LoVo (cell line): ENCODE measurements around the gene ZSCAN5A.
"Not testable (repeated sequence)": the region's sequence is repeated elsewhere in the genome, so short reads cannot be mapped to it uniquely, and the experiment has no call there.

Experiments used
- DNase-seq: peaks from one replicate; pipeline ENCODE4 v3.0.0-alpha.2; 2016; ENCODE audit warnings: low spot score

The ZSCAN5A gene

DNA sequence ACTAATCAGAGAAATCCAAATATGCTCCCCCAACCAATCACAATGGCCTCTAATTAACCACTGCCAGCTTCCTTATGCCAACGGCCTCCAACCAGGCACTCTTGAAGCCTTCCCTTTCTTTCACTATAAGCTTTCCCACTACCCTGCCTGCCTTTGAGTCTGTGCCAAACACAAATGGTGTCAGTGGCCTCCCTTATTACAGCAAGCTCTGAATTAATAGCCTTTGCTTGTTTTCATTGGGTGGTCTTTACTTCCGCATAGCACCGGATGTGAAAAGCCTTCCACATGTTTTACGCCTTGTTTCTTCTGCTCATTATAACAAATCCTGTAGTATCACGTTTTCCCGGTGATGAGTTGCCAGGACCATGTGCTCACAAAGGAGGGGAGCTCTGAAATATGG is 43.5 kb downstream of the ZSCAN5A start:
- no peak for DNase-seq

DNA sequence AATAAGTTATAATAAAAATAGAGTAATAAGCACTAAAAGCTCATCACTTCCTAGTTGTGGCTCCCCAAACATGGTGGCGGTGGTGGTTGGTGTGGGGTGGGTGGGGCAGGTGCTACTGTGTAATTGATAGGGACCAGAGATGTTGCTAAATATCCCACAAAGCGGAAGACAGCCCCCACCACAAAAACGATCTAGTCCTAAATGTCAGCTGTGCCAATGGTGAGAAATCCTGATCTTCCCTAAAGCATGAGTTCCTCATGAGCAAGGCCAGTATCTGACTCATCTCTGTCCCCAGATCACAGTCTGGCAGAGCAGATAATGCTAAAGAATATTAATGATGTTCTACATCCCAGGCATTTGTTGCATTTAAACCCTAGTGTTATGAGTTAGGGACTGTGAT is 44.0 kb downstream of the ZSCAN5A start:
- no peak for DNase-seq

DNA sequence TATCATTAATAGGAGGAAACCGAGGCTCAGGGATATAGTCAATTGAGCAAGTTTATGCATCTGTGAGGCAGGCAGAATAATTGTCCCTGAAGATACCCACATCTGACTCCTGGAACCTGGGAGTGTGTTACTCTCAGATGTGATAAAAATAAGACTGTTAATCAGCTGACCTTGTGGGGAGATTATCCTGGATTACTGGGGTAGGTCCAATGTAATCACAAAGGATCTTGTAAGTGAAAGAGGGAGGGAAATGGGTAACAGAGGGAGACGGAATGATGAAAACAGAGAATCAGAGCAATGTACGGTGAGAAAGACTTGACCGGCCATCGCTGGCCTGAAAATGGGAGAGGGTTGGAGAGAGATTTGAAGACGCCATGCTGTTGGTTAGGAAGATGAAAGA is 45.3 kb downstream of the ZSCAN5A start:
- no peak for DNase-seq

DNA sequence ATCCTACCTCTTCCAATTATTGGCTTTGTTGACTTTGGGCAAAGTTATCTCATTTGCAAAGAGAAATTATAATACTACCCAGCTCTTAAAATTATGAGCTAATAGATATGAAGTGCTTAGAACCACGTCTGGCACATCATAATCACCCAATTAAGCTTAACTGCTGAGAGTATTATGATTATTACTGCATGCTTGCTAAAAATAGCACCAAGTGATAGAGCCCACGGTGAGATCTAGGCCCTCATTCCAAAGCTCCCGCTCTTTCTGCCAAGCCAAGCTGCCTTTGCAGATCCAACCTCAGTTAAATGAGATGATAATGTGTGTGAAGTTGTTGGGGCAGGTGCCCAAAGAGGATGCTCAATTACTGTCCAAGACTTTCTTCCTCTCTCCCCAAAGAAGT is 48.6 kb downstream of the ZSCAN5A start:
- no peak for DNase-seq

DNA sequence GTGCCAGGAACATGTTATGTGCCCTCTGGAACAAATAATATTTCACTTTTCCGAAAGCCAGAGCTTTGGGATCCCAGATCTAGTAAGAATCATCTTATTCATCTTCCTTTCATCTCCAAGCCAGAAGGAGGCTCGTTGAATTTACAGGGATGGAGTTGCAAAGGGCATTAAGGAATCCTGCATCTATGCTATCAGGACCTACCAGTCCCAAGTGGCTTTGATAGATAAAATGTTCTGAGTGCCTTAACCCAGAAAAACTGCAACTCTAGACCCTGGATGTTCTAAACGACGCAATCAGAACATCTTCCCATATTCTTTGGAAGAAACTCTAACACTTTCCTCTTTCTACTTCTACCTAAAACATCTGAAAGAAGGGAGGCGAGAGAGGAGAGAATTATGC is 51.3 kb downstream of the ZSCAN5A start:
- no peak for DNase-seq

DNA sequence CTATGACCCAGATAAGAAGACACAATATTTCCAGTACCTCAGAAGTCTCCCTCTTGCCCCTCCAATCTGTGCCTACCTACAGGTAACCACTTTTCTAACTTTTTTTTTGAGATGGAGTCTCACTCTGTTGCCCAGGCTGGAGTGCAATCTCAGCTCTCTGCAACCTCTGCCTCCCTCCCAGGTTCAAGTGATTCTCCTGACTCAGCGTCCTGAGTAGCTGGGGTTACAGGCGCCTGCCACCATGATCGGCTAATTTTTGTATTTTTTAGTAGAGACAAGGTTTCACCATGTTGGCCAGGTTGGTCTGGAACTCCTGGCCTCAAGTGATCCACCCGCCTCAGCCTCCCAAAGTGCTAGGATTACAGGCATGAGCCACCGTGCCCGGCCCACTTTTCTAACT is 52.7 kb downstream of the ZSCAN5A start:
- not testable (repeated sequence) for DNase-seq

DNA sequence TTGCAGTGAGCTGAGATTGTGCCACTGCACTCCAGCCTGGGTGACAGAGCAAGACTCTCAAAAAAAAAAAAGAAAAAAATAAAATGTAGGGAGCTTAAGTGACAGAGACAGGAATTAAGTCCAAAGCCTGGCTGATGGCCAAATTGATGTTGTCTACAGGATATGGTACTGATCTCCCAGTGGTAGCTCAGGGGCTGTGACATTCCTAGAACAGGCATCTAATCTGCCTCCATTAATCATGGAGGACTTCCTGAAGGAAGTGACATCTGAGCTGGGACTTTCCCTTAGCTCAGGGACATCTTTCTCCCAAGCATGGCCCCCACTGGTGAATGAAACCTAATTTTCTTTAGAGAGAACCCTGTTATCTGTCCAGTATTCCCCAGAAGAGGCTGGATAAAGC is 53.5 kb downstream of the ZSCAN5A start:
- DNase-seq, result no peak

DNA sequence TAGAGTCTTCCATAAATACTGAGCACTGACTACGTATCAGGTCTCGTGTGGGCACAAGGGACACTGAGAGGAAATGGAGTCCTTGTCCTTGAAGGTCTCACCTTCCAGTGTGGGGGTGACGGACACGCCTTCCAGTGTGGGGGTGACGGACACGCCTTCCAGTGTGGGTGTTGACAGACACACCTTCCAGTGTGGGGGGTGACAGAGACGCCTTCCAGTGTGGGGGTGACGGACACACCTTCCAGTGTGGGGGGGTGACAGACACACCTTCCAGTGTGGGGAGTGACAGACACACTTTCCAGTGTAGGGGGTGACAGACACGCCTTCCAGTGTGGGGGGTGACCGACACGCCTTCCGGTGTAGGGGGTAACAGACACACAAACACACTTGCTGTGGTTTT is 56.4 kb downstream of the ZSCAN5A start:
- DNase-seq, result no peak

DNA sequence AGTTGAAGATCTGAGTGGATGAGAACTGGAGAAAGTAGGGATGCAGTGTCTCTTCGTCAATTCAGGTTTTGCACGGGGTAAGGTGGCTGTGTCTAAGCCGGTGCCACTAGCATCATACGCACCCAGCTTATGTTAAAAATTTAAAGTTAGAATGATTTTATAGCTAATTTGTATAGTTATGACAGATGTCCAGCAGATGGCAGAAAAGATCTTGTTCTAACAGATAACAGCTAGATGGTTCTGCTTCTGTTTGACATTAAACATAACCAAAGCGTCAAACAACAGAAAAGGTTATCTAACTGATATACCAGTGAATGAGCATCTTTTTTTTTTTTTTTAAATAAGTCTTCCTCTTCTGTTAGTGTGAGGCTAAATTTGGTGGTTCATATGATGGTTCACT is 60.9 kb downstream of the ZSCAN5A start:
- peak; percentile 5 for DNase-seq

DNA sequence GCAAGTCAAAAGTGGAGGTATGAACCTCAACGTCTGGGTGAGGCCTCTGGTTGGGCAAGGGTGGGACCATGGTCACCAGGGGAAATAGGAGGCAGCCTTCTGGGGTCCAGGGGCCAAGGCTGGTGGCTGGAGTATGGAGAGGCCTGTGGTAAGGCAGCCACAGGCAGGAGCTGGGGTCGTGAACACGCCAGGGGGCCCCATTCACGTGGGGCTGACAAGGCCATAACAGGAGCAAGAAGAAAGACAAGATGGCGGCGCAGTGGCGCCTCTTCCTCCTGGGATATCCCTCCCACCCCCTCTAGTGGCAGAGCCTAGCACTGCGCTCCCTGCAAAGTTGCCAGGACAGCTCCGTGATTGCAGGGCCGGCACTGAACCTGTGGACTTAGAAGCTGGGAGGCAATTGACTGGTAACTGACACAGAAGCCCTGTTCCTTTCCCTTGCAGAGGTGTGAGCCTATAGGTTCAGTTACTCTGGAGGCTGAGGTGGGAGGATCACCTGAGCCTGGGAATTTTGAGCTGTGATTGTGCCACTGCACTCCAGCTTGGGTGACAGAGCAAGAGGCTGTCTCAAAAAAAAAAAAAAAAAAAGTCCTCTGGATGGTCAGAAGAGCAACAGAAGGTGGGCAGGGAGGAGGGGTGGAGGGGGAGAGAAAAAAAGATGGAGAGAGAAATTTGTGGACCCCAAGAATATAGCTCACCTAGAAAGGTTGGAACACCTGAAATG is 61.8 kb downstream of the ZSCAN5A start:
- peak; percentile 28 for DNase-seq

DNA sequence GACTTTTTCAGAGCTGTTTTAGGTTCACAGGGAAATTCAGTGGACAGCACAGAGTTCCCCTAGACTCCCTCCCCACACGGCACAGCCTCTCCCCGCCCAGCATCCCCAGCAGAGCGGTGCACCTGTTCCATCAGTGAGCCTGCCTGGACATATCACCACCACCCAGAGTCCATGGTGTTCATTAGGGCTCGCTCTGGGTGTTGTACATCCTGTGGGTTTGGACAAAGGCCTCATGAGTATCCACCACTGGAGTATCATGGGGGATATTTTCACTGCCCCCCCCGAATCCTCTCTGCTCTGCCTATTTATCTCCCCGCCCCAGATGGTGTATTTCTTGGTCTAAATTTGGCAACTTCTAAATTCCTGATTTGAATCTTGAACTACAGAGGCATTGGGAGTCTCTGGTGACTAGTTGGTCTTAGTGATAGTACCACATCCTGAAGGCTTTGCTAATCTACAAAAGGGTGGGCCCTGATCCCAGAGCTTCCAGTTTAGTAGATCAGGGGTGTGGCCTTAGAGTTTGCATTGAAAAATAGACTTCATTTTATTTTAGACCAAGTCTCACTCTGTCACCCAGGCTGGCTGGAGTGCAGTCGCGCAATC is 65.8 kb downstream of the ZSCAN5A start:
- not testable (repeated sequence) for DNase-seq

DNA sequence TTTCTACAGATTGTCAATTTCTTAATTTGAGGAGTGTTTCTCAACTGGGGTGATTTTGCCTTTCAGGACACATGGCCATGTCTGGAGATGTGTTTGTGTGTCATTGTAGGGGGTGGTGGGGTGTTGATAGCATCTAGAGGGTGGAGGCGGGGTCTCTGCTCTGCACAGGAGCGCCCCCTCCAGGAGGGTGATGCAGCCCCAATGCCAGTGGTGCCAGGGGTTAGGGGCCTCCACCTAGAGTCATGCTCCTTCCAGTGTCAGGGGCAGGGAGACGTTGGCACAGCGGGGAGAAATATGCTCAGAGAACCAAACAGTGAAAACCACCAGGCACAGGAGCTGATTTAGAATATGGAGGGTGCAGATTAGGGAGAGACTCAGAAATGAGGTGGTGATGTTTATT is 68.9 kb downstream of the ZSCAN5A start:
- DNase-seq, result not testable (repeated sequence)

DNA sequence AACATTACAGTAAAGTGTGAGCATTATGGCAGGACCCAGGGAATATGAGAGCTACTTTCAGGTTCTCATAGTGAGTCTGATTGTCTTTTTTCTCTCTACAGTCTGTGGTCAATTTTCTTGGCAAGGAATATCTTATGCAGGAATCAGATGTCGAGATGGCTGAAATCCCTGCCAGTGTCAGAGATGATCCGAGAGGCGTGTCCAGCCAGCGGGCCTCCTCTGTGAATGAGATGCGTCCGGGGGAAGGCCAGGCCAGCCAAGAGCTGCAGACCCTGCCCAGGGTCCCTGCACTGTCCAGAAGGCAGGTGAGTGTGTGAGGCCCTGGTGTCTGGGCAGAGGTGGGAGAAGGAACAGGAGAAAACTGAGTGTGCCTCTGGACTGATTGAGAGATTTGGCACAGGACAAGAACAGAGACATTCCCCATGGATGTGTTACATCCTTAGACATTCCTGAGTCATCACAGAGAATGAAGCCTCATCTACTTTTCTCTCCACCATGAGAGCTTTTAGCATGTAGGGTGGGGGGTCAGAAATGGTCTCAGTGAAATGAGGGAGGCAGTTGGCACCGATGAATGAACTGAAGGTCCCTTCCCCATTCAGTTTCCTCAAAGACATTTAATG is 69.4 kb downstream of the ZSCAN5A start:
- no peak for DNase-seq

DNA sequence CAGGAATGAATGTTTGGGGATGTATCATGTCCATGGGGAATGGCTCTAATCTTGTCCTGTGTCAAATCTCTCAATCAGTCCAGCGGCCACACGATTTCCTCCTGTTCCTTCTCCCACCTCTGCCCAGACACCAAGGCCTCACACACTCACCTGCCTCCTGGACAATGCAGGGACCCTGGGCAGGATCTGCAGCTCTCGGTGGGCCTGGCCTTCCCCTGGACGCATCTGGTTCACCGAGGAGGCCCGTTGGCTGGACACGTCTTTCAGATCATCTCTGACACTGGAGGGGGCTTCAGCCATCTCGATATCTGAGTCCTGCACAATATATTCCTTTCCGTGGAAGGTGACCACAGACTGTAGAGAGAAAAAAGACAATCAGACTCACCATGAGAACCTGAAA is 91.2 kb downstream of the ZSCAN5A start:
- no peak for DNase-seq

DNA sequence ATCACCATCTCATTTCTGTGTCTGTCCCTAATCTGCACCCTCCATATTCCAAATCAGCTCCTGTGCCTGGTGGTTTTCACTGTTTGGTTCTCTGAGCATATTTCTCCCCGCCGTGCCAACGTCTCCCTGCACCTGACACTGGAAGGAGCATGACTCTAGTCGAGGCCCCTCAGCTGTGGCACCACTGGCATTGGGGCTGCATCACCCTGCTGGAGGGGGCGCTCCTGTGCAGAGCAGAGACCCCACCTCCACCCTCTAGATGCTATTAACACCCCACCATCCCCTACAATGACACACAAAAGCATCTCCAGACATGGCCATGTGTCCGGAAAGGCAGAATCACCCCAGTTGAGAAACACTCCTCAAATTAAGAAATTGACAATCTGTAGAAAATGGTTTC is 91.7 kb downstream of the ZSCAN5A start:
- DNase-seq, result no peak

DNA sequence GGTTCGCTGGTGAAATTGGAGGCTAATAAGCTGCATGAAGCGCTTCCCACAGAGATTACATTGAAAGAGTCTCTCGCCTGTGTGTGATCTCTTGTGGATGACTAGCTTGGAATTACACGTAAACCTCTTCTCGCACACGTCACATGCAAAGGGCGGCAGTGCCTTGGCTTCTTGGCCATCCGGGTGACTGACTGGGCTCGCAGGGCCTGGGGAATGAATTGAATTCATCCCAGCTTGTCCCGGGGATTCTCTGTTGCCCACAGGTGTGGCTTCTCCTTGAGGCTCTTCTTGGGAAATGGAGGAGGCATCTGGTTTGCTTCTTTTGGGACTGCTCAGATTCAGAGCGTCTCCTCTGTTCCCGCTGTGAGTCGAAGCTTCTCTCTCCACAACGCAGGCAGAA is 92.8 kb downstream of the ZSCAN5A start:
- no peak for DNase-seq

DNA sequence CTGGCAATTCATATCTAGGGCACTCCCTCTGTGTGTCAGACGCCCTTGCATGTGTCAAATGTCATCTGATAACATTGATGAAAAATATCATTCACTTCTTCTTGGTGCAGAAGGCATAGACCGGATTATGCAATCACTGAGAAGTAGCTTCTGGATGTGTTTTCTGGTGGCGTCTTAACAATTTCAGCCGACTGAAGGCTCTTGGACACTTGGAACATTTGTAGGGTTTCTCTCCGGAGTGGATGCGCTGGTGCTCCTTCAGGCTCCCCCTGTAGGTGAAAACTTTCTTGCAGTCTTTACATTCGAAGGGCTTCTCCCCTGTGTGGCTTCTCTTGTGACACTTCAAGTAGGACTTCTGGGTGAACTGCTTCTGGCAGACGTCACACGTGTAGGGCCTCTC is 93.2 kb downstream of the ZSCAN5A start:
- not testable (repeated sequence) for DNase-seq

DNA sequence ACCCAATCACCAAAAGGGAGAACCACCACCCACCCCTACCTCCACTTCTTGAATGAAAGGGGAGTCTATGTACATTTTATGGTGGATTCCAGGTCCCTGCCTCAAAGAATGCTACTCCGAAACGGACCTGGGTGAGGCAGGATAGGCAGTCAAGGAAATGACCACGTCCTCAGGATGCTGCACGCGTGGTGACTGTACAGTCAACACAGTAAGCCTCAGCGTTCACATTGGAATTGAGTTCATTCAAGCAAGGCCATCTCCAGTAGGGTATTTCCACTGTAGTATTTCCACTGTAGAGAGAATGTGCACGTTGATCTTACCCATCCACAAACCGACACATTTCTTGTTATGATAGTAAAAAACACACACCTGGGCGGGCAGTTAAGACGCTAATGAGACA is 95.7 kb downstream of the ZSCAN5A start:
- no peak for DNase-seq

DNA sequence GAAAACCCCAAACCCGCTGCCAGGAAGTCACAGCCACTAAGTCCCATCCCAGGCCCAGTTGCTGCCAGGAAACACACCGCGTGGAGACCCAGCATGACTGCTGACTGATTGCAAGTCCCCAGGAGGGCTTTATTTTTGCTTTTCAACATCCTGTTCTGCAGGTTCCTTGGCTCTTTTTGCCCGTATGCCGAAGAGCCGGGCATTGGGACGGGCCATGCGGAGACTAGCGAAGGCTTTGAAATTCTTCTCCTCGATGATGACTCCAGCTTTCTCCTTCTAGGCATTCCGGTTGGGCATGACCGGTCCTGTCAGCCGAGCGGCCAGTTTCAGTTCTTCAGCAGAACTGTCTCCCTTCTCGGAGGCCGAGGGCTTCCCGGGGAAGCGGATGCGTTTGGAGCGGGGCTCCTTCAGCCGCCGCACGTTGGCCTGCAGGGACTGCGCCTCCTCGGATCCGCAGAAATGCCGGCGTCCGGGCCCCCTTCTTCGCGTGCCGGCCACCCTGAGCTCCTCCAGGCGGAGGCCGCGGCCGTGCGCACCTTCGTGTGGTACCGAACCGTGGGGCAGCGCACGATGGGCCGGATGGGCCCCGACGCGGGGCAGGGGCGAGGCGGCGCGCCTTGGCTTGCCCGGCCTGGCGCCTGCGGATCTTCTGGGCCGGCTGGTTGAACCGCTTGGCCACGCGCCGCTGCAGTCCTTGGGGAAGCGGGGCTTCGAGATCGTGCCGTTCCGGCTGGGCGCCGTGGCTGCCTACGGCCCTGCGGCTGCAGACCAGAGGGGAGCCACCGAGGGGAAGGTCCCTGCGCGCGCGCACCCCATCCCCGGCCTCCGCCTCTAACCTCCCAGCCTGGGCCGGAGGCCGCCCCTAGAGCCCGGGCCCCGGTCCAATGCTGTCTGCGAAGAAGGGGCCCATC is 97.3 kb downstream of the ZSCAN5A start:
- no peak for DNase-seq

DNA sequence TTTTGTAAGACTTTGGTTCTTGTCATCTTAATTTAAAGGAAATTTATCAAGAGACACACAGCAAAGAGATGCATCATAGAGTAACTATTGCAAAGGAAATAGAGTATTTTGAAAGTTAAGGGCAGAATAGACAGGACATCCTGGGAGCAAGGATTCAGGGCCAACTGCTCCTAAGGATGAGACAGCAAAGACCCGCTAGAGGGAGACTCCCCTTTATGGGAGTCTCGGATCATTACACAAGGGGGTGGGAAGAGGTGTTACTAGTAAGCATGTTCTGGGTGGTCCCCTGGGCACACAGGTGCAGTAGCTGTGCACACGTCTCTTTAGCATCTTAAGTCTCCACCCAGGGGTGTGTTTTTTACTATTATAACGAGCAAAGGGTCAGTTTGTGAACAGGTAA is 102.9 kb downstream of the ZSCAN5A start:
- no peak for DNase-seq

DNA sequence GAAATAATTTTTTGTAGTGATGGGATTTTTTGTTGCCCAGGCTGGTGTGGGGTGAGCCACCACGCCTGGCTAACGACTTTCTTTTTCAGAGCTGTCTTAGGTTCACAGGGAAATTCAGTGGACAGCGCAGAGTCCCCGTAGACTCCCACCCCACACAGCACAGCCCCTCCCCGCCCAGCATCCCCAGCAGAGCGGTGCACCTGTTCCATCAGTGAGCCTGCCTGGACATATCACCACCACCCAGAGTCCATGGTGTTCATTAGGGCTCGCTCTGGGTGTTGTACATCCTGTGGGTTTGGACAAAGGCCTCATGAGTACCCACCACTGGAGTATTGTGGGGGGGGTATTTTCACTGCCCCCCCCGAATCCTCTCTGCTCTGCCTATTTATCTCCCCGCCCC is 104.6 kb downstream of the ZSCAN5A start:
- DNase-seq, result not testable (repeated sequence)

DNA sequence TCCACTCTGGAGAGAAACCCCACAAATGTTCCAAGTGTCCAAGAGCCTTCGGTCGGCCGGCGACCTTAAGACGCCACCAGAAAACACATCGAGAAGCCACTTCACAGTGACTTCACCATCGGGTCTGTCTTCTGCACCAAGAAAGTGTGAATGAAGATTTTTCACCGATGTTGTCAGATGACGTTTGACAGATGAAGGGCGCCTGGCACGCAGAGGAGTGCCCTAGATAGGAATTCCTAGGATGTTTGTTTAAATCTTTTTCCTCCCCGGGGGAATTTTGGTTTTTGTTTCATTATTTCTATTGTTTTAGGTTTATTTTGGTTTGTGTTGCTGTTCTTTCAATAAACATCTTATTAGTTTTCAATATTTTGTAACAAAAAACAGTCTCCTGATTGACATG is 105.5 kb downstream of the ZSCAN5A start:
- no peak for DNase-seq

DNA sequence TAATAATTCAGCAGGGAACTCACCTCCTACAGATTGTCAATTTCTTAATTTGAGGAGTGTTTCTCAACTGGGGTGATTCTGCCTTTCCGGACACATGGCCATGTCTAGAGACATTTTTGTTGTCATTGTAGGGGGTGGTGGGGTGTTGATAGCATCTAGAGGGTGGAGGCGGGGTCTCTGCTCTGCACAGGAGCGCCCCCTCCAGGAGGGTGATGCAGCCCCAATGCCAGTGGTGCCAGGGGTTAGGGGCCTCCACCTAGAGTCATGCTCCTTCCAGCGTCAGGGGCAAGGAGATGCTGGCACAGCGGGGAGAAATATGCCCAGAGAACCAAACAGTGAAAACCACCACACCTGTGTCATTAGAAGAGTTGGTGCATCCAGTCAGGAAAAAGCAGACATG is 107.1 kb downstream of the ZSCAN5A start:
- not testable (repeated sequence) for DNase-seq
